Endothelial cell of umbilical vein (primary cell): ENCODE results near the gene C4orf50. TPM values are rescaled to one million over a fixed set of nuclear protein-coding genes. Genes with fewer than 3 reads are reported as not detected.

ENCODE experiments used
- BruUV-seq: library from RNA; stranded (reverse); fragments of 400-500 nt; replicated peaks from 2 replicates; lab custom pipeline; 2021; lab: Mats Ljungman, UMichigan
- CTCF ChIA-PET: fragments of 300-600, 350-600 bp; sonication (Branson Sonifier 250); formaldehyde crosslinking; loops from one replicate; lab custom pipeline; 2021; ENCODE audit warnings: antibody characterized with exemption, inconsistent platforms; lab: Charles Lee
- POLR2A ChIA-PET: fragments of 300-600, 350-600 bp; sonication (Branson Sonifier 250); formaldehyde crosslinking; loops from one replicate; lab custom pipeline; 2021; ENCODE audit warnings: antibody characterized with exemption, inconsistent platforms; lab: Charles Lee
- DNase-seq: peaks from one replicate; pipeline ENCODE4 v3.0.0-alpha.2; 2011; ENCODE audit warnings: low read depth, low spot score
- FAIRE-seq: peaks from 2 replicates; lab custom pipeline; 2011; peaks lifted over from hg19 to GRCh38; lab: Jason Lieb, UNC
- H2AFZ ChIP-seq: 2 replicates; pipeline ENCODE4 v1.6.0; 2012; ENCODE audit warnings: low read depth, low read length, control low read depth, inconsistent platforms
- H3K27ac ChIP-seq: 2 replicates; pipeline ENCODE4 v1.5.1; 2011; ENCODE audit warnings: low read depth, mild to moderate bottlenecking, control low read depth, low read length, moderate library complexity; ENCODE audit not compliant: insufficient read depth
- H3K27me3 ChIP-seq, 2 experiments: 2 replicates each; pipeline versions ENCODE4 v1.6.0 to v1.6.1; 2011; ENCODE audit warnings: low read length in 2 of 2, mixed read lengths in 1 of 2; ENCODE audit not compliant: control insufficient read depth in 2 of 2, insufficient read depth in 2 of 2
- H3K36me3 ChIP-seq, 2 experiments: 2 replicates in 1 of 2; 3 replicates in 1 of 2; pipeline ENCODE4 v1.5.1; 2011; ENCODE audit warnings: low read length in 2 of 2, mild to moderate bottlenecking in 1 of 2, moderate library complexity in 1 of 2; ENCODE audit not compliant: control insufficient read depth in 2 of 2, insufficient read depth in 2 of 2; ENCODE audit errors: extremely low read depth in 1 of 2
- H3K4me1 ChIP-seq: 3 replicates; pipeline ENCODE4 v1.5.1; 2011; ENCODE audit warnings: mild to moderate bottlenecking, low read length; ENCODE audit not compliant: control insufficient read depth, insufficient read depth; ENCODE audit errors: extremely low read depth
- H3K4me2 ChIP-seq: 2 replicates; pipeline ENCODE4 v1.6.1; 2011; ENCODE audit warnings: low read length, control low read depth, mixed read lengths; ENCODE audit not compliant: insufficient read depth
- H3K4me3 ChIP-seq, 3 experiments: fragments of 200-600 bp in 1 of 3; sonication (generic), shearing (Covaris generic) in 1 of 3; replicated peaks in 1 of 3; 2 replicates each; pipeline ENCODE4 v1.5.1; 2011 to 2016; ENCODE audit warnings: control low read depth in 3 of 3, low read length in 3 of 3, mild to moderate bottlenecking in 2 of 3, inconsistent platforms in 1 of 3, low read depth in 1 of 3, moderate library complexity in 1 of 3; ENCODE audit not compliant: insufficient read depth in 1 of 3
- H3K79me2 ChIP-seq: 2 replicates; pipeline ENCODE4 v1.6.0; 2012; ENCODE audit warnings: low read length, inconsistent platforms; ENCODE audit not compliant: control insufficient read depth, insufficient read depth
- H3K9ac ChIP-seq: replicated peaks from 2 replicates; pipeline ENCODE3; 2011; ENCODE audit warnings: low read length, control low read depth; ENCODE audit not compliant: insufficient read depth; ENCODE audit errors: extremely low read depth
- H3K9me1 ChIP-seq: replicated peaks from 3 replicates; pipeline ENCODE4 v1.6.0; 2011; ENCODE audit warnings: mild to moderate bottlenecking, low read length; ENCODE audit not compliant: control insufficient read depth, insufficient read depth; ENCODE audit errors: extremely low read depth
- H3K9me3 ChIP-seq: replicated peaks from 2 replicates; pipeline ENCODE4 v1.5.1; 2012; ENCODE audit warnings: low read length, inconsistent platforms; ENCODE audit not compliant: control insufficient read depth, insufficient read depth
- H4K20me1 ChIP-seq: replicated peaks from 2 replicates; pipeline ENCODE3; 2011; ENCODE audit warnings: mild to moderate bottlenecking, low read length; ENCODE audit not compliant: control insufficient read depth, insufficient read depth; ENCODE audit errors: extremely low read depth
- CTCF ChIP-seq, 2 donors: IDR thresholded peaks; 1 replicate in 1 of 2; 2 replicates in 1 of 2; pipeline ENCODE4 v1.5.1; 2011; ENCODE audit warnings: low read length in 2 of 2, mild to moderate bottlenecking in 2 of 2, moderate library complexity in 2 of 2, control low read depth in 1 of 2, inconsistent platforms in 1 of 2, low read depth in 1 of 2; ENCODE audit not compliant: insufficient read depth in 1 of 2; ENCODE audit errors: extremely low read depth in 1 of 2
- EZH2 ChIP-seq: IDR thresholded peaks from 2 replicates; pipeline ENCODE4 v1.6.1; 2012; ENCODE audit warnings: borderline replicate concordance, low read depth, mild to moderate bottlenecking, moderate library complexity, low read length, inconsistent platforms; ENCODE audit not compliant: severe bottlenecking
- FOS ChIP-seq: IDR thresholded peaks from 2 replicates; pipeline ENCODE4 v1.6.1; 2011; ENCODE audit warnings: mild to moderate bottlenecking, low read length, moderate library complexity, borderline replicate concordance; ENCODE audit not compliant: insufficient read depth
- GATA2 ChIP-seq: IDR thresholded peaks from 2 replicates; pipeline ENCODE4 v1.7.0; 2011; ENCODE audit warnings: low read depth, mild to moderate bottlenecking, moderate library complexity, mixed read lengths, low read length; ENCODE audit not compliant: insufficient read length, insufficient read depth
- MAX ChIP-seq: IDR thresholded peaks from 2 replicates; pipeline ENCODE4 v1.6.1; 2011; ENCODE audit not compliant: insufficient read depth, insufficient read length
- MYC ChIP-seq: IDR thresholded peaks from one replicate; pipeline ENCODE4 v1.6.1; 2011; ENCODE audit warnings: mild to moderate bottlenecking, low read depth, low read length
- POLR2A ChIP-seq: IDR thresholded peaks from 2 replicates; pipeline ENCODE4 v1.6.1; 2012; ENCODE audit warnings: low read depth, mild to moderate bottlenecking, control low read depth, low read length
- dilution Hi-C: fragments of 300-500 bp; cut with MboI; formaldehyde crosslinking; loops from one replicate; pipeline ENCODE4 v1.15.0; 2019; ENCODE audit warnings: low sequenced_read_pairs; ENCODE audit not compliant: extremely low pct_ligation_motif_present
- intact Hi-C: fragments of 100-400 bp; cut with micrococcal nuclease; formaldehyde crosslinking; loops from one replicate; pipeline ENCODE4 v1.10.0; 2022
- polyA plus RNA-seq, 4 experiments: library from polyadenylated mRNA; depleted of rRNA in 3 of 4; stranded (reverse) in 3 of 4; unstranded in 1 of 4; fragments of >200 nt; gene quantifications; 2 replicates each; pipeline versions ENCODE4 v1.2.1 to v1.2.3, GENCODE V29; 2011 to 2012; ENCODE audit warnings: missing spikeins in 1 of 4
- total RNA-seq: library from RNA; stranded (reverse); gene quantifications from 2 replicates; pipeline ENCODE4 v1.2.3, GENCODE V29; 2021

C4orf50 gene
- total and polyA plus RNA-seq, 2 donors (not counting 3 experiments of a cell fraction or from before 2014, with no cell fraction given) = not detected

- no peaks in the 10 kb centered on the region for H3K9me1 ChIP-seq
- no peaks in the 10 kb centered on the region for H3K9me3 ChIP-seq
- no peak overlapping the region for H3K27ac ChIP-seq
- dilution Hi-C loops (no loop called here), intact Hi-C loops (no loop called here)
- ChIA-PET CTCF (no interaction called here), POLR2A (no interaction called here)
- H3K9ac ChIP-seq = no peak overlapping the region
- FAIRE-seq (no peak), DNase-seq (no peak)
- BruUV-seq = no TSS peak
- no peaks in the 10 kb centered on the region for H3K4me1 ChIP-seq
- H3K4me3 ChIP-seq = no peak overlapping the region
- no peak for TF ChIP-seq GATA2
- no peak for TF ChIP-seq FOS
- no peak for TF ChIP-seq EZH2
- no peak for TF ChIP-seq CTCF (IDR thresholded peaks at IDR 0.05; ENCODE audit: extremely low read depth in 1 of 2, insufficient read depth in 1 of 2, low read depth in 1 of 2, low read length in 2 of 2)
- TF ChIP-seq POLR2A = no peak
- no peak for TF ChIP-seq MAX
- no peak for TF ChIP-seq MYC
- H3K36me3 ChIP-seq = no peaks in the 10 kb centered on the region
- no peaks in the 10 kb centered on the region for H4K20me1 ChIP-seq
- no peak overlapping the region for H3K4me2 ChIP-seq
- H2AFZ ChIP-seq = no peak overlapping the region
- no peaks in the 10 kb centered on the region for H3K79me2 ChIP-seq
- H3K27me3 ChIP-seq = no peaks in the 10 kb centered on the region
Measured at GRCh38 chr4:6059375-6059805, 41.2 kb upstream of the C4orf50 start.
